Measurements from ENCODE around the gene TFAP2E. TPM values are rescaled to one million over a fixed set of nuclear protein-coding genes. Genes with fewer than 3 reads are reported as not detected.

TFAP2E gene
- total RNA-seq, 1 donor: 0.52 TPM

GRCh38 chr1:35553851-35554250, 19.3 kb upstream of the TFAP2E start:
- peaks cover 30% of the 10 kb centered on the region for H3K4me1 ChIP-seq (ENCODE audit: insufficient read depth, low read length)
- H3K4me3 ChIP-seq (ENCODE audit: low read length): no peak overlapping the region
- no peaks in the 10 kb centered on the region for H3K27me3 ChIP-seq (ENCODE audit: insufficient read depth, low read length)
- no peaks in the 10 kb centered on the region for H3K9me3 ChIP-seq (ENCODE audit: low read depth, low read length)

- Histone ChIP-seq H3K27me3 (ENCODE audit: insufficient read depth, low read length) (no peaks in the 10 kb centered on the region), H3K4me3 (ENCODE audit: low read length) (no peak overlapping the region), H3K9me3 (ENCODE audit: low read depth, low read length) (no peaks in the 10 kb centered on the region), H3K4me1 (ENCODE audit: insufficient read depth, low read length) (peaks cover 33% of the 10 kb centered on the region)
These were observed 18.6 kb upstream of the TFAP2E start for GRCh38 chr1:35554266-35555211.

- no peaks in the 10 kb centered on the region for H3K9me3 ChIP-seq (ENCODE audit: low read depth, low read length)
- H3K4me1 ChIP-seq (ENCODE audit: insufficient read depth, low read length): peaks cover 33% of the 10 kb centered on the region
- no peak overlapping the region for H3K4me3 ChIP-seq (ENCODE audit: low read length)
- H3K27me3 ChIP-seq (ENCODE audit: insufficient read depth, low read length): no peaks in the 10 kb centered on the region
These were observed 17.9 kb upstream of the TFAP2E start for GRCh38 chr1:35555212-35555584.

GRCh38 chr1:35555601-35556477, 17.3 kb upstream of the TFAP2E start:
- Histone ChIP-seq H3K9me3 (ENCODE audit: low read depth, low read length) (no peaks in the 10 kb centered on the region), H3K27me3 (ENCODE audit: insufficient read depth, low read length) (no peaks in the 10 kb centered on the region), H3K4me3 (ENCODE audit: low read length) (no peak overlapping the region), H3K4me1 (ENCODE audit: insufficient read depth, low read length) (peaks cover 33% of the 10 kb centered on the region)

GRCh38 chr1:35556484-35557117, 16.5 kb upstream of the TFAP2E start:
- no peaks in the 10 kb centered on the region for H3K27me3 ChIP-seq (ENCODE audit: insufficient read depth, low read length)
- H3K4me3 ChIP-seq (ENCODE audit: low read length): peak overlapping the region; percentile 88
- H3K9me3 ChIP-seq (ENCODE audit: low read depth, low read length): no peaks in the 10 kb centered on the region
- H3K4me1 ChIP-seq (ENCODE audit: insufficient read depth, low read length): peaks cover 33% of the 10 kb centered on the region

GRCh38 chr1:35557118-35557610, 15.9 kb upstream of the TFAP2E start, which contains the start of gene KIAA0319L:
TSS of gene KIAA0319L (minus strand) at chr1:35557403. CDS start at chr1:35554491, 2,912 bp downstream.
- H3K4me3 ChIP-seq (ENCODE audit: low read length): peak within 1 kb of the TSS; percentile 88
- H3K27me3 ChIP-seq (ENCODE audit: insufficient read depth, low read length): no peaks in the 10 kb centered on the region
- peaks cover 33% of the 10 kb centered on the region for H3K4me1 ChIP-seq (ENCODE audit: insufficient read depth, low read length)
- H3K9me3 ChIP-seq (ENCODE audit: low read depth, low read length): no peaks in the 10 kb centered on the region

- H3K4me3 ChIP-seq (ENCODE audit: low read length): peak within 1 kb of the TSS; percentile 88
- H3K9me3 ChIP-seq (ENCODE audit: low read depth, low read length): no peaks in the 10 kb centered on the region
- H3K4me1 ChIP-seq (ENCODE audit: insufficient read depth, low read length): peaks cover 33% of the 10 kb centered on the region
- H3K27me3 ChIP-seq (ENCODE audit: insufficient read depth, low read length): no peaks in the 10 kb centered on the region
These were observed 15.3 kb upstream of the TFAP2E start, which contains the start of gene NCDN for GRCh38 chr1:35557611-35558373. TSS of gene NCDN (plus strand) at chr1:35557799. CDS start at chr1:35558191, 392 bp downstream.

- Histone ChIP-seq H3K9me3 (ENCODE audit: low read depth, low read length) (no peaks in the 10 kb centered on the region), H3K4me3 (ENCODE audit: low read length) (peak overlapping the region; percentile 88), H3K27me3 (ENCODE audit: insufficient read depth, low read length) (no peaks in the 10 kb centered on the region), H3K4me1 (ENCODE audit: insufficient read depth, low read length) (peaks cover 33% of the 10 kb centered on the region)
These were observed 14.5 kb upstream of the TFAP2E start for GRCh38 chr1:35558374-35559316.

- Histone ChIP-seq H3K4me1 (ENCODE audit: insufficient read depth, low read length) (peaks cover 31% of the 10 kb centered on the region), H3K9me3 (ENCODE audit: low read depth, low read length) (no peaks in the 10 kb centered on the region), H3K27me3 (ENCODE audit: insufficient read depth, low read length) (no peaks in the 10 kb centered on the region), H3K4me3 (ENCODE audit: low read length) (no peak overlapping the region)
These were observed 13.7 kb upstream of the TFAP2E start for GRCh38 chr1:35559317-35559944.

- H3K9me3 ChIP-seq (ENCODE audit: low read depth, low read length): no peaks in the 10 kb centered on the region
- H3K4me3 ChIP-seq (ENCODE audit: low read length): no peak overlapping the region
- peaks cover 26% of the 10 kb centered on the region for H3K4me1 ChIP-seq (ENCODE audit: insufficient read depth, low read length)
- H3K27me3 ChIP-seq (ENCODE audit: insufficient read depth, low read length): no peaks in the 10 kb centered on the region
These were observed 12.6 kb upstream of the TFAP2E start for GRCh38 chr1:35560256-35561225.

- H3K4me3 ChIP-seq (ENCODE audit: low read length): no peak overlapping the region
These were observed 11.7 kb upstream of the TFAP2E start for GRCh38 chr1:35561297-35561971.

More at GRCh38 chr1:35561297-35561971, 11.7 kb upstream of the TFAP2E start:
- Histone ChIP-seq H3K4me1 (ENCODE audit: insufficient read depth, low read length) (peaks cover 17% of the 10 kb centered on the region), H3K27me3 (ENCODE audit: insufficient read depth, low read length) (no peaks in the 10 kb centered on the region), H3K9me3 (ENCODE audit: low read depth, low read length) (no peaks in the 10 kb centered on the region)
